CD4-positive, alpha-beta T cell treated with Interleukin-1 beta for 1 hour (primary cell): ENCODE data around the gene NSG2.
"Not testable (repeated sequence)": the region's sequence is repeated elsewhere in the genome, so short reads cannot be mapped to it uniquely, and the experiment has no call there.

Source experiments
- DNase-seq, 2 donors: peaks; one replicate each; pipeline ENCODE4 v3.0.0-alpha.2; 2020 to 2022

NSG2 gene

GRCh38 chr5:174045470-174046025 is at the start of gene NSG2:
Gene NSG2, plus strand, starts transcription at chr5:174045706. Its CDS starts 1,050 bp downstream, at chr5:174046756.
- no peak for DNase-seq

DNA sequence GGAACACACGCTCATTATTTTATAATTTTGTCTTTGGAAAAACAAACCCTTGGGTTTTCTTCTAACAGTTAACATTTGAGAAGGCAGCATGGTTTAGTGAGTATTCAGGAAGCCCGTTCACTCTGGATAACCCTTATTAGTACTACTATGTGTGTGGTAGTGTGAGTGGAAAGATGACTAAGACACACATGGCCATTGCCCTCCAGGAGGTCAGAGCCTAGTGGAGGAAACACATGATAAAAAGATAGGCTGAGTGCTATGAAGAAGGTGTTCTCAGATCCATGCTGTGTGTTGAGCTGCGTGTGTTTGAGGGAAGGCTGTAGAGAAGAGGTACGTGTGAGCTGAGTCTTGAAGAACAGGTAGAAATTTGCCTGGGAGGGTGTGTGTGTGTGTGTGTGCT is 48.2 kb upstream of the NSG2 start:
- DNase-seq = no peak

DNA sequence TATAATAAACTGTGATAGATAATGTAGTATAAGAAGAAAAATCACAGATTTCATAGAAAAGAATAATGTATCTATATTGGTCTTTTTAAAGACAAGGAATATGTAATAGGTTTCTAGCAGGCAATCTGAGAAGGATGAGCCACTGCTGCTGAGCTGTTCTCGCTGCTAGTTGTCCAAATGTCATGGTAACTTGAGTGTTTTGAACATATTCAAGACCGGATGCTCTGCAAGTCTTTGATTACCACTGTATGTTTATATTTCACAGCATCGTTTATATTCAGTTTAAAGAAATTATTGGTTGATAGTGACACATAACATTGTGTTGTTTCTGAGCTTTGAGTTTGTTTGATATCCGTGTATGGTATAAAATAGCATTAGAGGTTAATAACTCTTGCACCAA is 47.0 kb upstream of the NSG2 start:
- no peak for DNase-seq

- no peak for DNase-seq
These were observed 45.4 kb upstream of the NSG2 start for GRCh38 chr5:174000076-174000475.

- DNase-seq = no peak
These were observed 41.7 kb upstream of the NSG2 start for GRCh38 chr5:174003795-174004194.

DNA sequence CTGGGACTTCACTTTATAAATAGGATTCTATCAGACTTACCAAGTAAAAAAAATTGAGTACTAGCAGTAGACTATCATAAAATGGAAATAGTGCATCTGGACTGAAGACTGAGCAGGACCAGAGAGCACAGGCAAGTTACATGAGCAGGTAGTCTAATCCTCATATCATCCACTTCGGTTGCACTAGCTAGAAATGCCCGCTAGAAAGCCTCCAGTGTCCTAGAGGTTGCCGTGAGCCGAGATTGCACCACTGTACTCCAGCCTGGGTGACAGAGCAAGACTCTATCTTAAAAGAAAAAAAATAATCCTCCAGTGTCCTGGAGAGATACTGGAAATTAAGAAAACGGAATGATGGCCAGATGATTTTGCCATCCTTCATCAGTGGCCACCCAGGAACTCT is 36.6 kb upstream of the NSG2 start:
- DNase-seq = no peak

GRCh38 chr5:174010365-174010764 is 35.1 kb upstream of the NSG2 start:
- DNase-seq = no peak

GRCh38 chr5:174011441-174011840 is 34.1 kb upstream of the NSG2 start:
- no peak for DNase-seq

GRCh38 chr5:174020069-174020927 is 25.2 kb upstream of the NSG2 start:
- not testable (repeated sequence) for DNase-seq

DNA sequence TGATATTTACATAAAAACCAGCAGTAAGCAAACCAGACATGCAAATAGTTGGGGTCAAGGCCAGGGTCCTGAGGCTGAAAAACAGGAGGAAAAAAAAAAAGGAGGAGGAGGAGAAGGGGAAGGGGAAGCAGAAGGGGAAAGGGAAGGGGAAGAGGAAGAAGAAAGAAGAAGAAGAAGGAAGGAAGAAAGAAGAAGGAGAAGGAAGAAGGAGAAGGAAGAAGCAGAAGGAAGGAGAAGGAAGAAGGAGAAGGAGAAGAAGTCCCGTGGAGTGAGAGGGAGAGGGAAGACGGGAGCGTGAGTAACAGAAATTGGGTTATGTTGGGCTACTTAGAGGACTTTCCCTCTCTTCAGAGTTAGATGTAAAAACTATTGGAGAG is 24.6 kb upstream of the NSG2 start:
- DNase-seq = no peak

- DNase-seq = no peak
These were observed 23.0 kb upstream of the NSG2 start for GRCh38 chr5:174022384-174023095.

- DNase-seq = no peak
These were observed 15.2 kb upstream of the NSG2 start for GRCh38 chr5:174030286-174030685.

GRCh38 chr5:174044466-174045254 is 846 bp upstream of the NSG2 start:
- no peak for DNase-seq

DNA sequence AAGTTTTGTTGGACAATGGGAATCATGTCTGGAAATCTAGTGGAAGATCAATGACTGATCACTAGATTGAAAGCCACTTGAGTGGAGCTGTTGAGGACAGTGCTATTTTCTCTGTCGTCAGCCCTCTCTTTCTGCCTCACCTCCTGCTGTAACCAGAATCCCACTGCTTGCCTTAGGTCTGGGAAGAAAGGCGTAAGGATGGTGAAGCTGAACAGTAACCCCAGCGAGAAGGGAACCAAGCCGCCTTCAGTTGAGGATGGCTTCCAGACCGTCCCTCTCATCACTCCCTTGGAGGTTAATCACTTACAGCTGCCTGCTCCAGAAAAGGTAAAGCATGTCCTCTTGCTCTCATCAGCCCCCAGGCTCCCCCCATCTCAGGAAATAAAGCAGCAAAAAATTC is 1.1 kb downstream of the NSG2 start:
- DNase-seq = no peak

DNA sequence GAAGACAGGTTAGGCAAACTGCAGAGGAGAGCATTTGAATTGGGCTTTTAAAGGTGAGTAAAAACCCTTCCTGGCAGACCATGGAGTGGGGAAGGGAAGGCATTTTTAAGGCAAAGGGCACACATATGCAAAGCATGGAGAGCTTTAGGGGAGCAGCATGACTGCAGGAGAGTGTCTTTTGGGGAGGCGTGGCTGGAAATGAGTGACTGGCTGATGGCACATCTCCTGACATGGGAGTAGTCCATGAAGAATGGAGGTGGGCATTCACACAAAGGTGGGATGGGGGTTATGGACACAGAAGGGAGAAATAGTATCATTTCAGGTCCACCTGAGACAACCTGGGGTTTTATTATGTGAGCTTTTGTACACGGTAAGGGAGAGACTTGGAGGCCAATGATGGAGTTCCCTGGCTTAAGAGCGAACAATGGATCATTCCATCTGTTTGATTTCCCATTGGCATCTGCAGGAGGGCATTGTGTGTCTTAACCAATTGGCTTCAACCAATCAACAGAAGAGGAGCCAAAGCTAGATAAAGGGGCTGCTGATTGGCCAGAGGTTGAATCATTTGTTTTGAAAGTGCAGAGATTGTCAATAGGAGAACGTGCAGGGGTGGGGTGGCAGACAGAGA is 2.1 kb downstream of the NSG2 start:
- no peak for DNase-seq

GRCh38 chr5:174052636-174053035 is 7.1 kb downstream of the NSG2 start:
- no peak for DNase-seq

DNA sequence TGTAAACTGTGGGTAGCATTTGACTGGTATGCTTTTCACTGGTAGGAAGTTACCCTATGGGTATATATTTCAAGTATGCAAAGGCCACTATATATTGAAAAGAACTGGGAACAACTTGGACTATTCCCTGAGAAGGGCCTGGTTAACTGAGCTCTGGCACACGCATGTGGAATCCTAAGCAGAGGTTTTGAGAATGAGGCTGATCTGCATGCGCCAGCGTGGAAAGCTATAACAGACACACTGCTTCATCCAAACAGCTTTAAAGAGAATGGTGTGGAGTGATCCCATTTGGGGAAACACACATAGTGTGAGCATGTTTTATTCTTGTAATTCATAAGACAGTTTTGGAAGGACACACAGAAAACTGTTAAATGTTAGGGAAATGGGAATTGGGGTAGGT is 8.4 kb downstream of the NSG2 start:
- no peak for DNase-seq

- DNase-seq = no peak
These were observed 10.8 kb downstream of the NSG2 start for GRCh38 chr5:174056064-174056847.

- DNase-seq = no peak
These were observed 11.7 kb downstream of the NSG2 start for GRCh38 chr5:174057206-174057605.

- DNase-seq = no peak
These were observed 13.1 kb downstream of the NSG2 start for GRCh38 chr5:174058433-174059122.

DNA sequence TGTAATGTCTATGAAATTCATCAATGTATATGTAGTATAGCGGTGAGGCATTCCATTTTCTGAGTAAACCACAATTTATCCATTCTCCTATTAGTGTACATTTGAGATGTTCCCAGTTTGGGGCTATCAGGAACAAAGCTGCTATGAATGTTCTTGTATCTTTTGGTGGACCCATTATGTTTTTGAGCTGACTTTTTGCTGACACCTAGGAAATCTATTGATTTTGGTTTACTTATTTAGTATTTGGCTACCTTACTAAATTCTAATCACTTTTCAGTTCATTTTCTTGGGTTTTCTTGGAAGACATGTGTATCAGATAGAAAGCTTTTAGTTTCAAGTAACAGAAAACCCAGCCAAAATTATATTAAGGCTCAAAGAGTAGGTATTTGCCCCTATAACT is 13.7 kb downstream of the NSG2 start:
- no peak for DNase-seq
